GM19372 (cell line): ENCODE results near the gene FMNL2.
"Not testable (repeated sequence)": the region's sequence is repeated elsewhere in the genome, so short reads cannot be mapped to it uniquely, and the experiment has no call there.

ENCODE experiments used
- ATAC-seq: cut with Tn5 transposase; IDR thresholded peaks from one replicate; pipeline ENCODE4 v1.9.1; 2021; ENCODE audit warnings: mild to moderate bottlenecking, low read depth, moderate library complexity; ENCODE audit not compliant: unreplicated experiment

The FMNL2 gene

DNA sequence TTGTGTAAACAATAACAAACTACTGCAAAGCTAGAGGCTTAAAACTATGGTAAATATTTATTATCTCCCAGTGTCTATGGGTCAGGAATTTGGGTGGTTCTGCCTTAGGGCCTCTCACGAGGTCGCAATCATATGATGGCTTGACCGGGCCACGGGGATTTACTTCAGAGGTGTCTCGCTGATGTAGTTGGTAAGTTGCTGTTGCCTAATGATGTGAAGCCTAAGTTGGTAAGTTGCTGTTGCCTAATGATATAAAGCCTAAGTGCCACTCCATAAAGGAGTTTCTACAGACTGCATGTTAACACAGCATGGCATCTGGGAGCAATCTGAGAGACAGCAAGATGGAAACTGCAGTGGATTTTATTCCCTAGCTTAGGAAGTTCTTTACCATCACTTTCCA is 35.8 kb downstream of the FMNL2 start:
- no peak for ATAC-seq

DNA sequence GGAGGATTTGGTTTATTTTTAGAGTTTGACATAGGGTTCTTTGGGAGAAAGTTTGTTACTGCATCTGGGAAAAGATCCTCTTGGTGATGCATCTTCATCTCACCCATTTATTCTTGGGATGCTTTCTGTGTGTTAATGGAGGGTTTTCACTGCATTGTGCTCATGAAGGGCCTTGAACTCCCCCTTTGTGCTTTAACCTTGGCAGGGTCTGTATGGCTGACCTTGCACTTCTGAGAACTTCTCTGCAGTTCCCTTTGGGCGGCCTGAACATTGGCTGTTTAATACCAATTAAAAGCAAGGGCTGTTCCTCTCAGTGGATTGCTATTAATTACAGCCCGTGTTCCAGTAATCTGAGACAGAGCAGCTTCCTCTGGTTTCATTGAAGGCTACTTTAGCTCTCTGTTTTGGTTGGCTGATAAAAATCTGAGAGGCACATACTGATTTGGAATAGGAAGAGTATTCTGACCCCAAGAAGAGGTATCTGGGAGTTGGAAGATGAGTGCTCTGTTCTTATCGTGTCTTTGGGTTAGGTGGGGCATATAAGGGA is 37.5 kb downstream of the FMNL2 start:
- no peak for ATAC-seq

GRCh38 chr2:152375174-152375573 is 40.2 kb downstream of the FMNL2 start:
- ATAC-seq = no peak

DNA sequence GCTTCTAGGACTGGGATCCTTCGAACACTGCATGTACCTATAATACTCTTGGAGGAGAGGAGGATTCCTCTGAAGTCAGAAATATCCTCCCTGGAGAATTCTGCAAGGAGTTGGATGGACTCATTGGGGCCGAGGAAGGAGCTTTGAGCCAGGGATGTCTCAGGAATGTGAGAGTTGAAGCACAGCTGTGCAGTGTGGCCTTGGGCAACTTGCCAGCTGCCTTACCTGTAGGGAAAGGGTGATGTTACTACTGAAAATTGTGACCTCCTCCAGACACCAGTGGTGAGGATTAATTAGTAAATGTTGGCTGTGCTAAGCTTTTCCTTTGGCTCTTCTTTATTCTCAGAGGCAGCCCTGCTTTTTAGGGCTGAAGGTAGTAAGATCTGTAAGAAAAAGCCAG is 41.4 kb downstream of the FMNL2 start:
- ATAC-seq = no peak

GRCh38 chr2:152376968-152377367 is 42.0 kb downstream of the FMNL2 start:
- ATAC-seq = no peak

- ATAC-seq = no peak
Observed at GRCh38 chr2:152379089-152379488, 44.1 kb downstream of the FMNL2 start.

- ATAC-seq = no peak
Observed at GRCh38 chr2:152380261-152381055, 45.5 kb downstream of the FMNL2 start.

- ATAC-seq = no peak
Observed at GRCh38 chr2:152383702-152384101, 48.7 kb downstream of the FMNL2 start.

GRCh38 chr2:152384992-152385391 is 50.0 kb downstream of the FMNL2 start:
- ATAC-seq = no peak

- ATAC-seq = no peak
Observed at GRCh38 chr2:152385650-152386049, 50.7 kb downstream of the FMNL2 start.

GRCh38 chr2:152386266-152386665 is 51.3 kb downstream of the FMNL2 start:
- no peak for ATAC-seq

DNA sequence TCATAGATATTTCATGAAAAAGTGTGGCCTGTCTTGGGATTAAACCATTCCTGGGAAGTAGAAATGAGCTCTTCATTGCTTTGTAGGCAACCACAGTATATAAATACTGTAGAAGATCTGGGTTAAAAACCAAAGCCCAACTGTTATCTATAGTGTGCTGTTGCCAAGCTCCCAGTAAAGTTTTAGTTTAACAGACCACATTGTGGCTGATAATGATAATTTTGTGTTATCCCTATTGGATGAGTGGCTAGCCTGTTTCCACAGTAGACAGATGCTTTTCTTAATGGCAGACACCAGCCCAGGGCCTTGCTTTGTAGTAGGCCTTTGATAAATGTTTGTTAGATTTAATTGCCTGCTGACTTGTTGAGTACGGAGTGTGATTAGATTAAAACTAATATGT is 52.1 kb downstream of the FMNL2 start:
- ATAC-seq = no peak

DNA sequence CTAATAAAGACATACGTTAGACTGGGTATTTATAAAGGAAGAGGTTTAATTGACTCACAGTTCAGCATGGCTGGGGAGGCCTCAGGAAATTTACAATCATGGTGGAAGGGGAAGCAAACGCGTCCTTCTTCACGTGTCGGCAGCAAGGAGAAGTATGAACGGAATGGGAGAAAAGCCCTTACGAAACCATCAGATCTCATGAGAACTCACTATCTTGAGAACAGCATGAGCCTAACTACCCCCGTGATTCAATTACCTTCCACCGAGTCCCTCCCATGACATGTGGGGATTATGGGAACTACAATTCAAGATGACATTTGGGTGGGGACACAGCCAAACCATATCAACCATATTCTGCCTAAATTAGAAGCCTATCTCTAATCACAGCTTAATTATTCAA is 53.3 kb downstream of the FMNL2 start:
- ATAC-seq = not testable (repeated sequence)

DNA sequence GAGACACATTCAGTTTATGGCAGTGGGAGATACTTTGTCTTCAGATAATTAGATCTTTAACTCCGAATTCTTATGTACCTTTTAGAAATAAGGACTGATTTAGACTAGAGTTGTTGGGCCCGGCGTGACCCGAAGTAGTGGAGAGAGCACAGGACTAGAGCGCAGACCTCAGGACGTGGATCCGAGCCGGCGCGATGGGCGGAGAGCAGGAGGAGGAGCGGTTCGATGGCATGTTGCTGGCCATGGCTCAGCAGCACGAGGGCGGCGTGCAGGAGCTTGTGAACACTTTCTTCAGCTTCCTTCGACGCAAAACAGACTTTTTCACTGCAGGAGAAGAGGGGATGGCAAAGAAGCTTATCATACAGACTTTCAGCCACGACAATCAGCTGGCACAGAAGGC is 54.5 kb downstream of the FMNL2 start:
- ATAC-seq = no peak

DNA sequence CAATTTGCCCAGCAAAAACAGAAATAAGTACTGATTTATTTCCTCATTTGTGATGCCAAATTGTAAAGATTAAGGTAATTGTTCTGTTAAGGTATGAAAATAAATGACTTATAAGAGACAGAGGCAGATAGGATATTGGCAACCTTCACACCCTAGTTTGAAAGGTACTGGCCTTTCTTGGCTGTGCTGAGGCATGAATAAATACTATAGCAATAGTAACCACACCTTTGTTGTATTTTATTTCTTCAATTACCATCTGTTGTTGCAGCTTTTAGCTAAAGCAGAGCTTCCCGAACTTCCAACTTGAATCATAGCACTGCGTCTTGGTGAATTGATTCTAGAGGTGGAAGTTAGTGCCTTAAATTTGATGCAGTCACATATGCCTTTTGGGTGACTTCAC is 55.9 kb downstream of the FMNL2 start:
- ATAC-seq = no peak

GRCh38 chr2:152391318-152391717 is 56.3 kb downstream of the FMNL2 start:
- ATAC-seq = no peak

GRCh38 chr2:152393377-152393776 is 58.4 kb downstream of the FMNL2 start:
- no peak for ATAC-seq

DNA sequence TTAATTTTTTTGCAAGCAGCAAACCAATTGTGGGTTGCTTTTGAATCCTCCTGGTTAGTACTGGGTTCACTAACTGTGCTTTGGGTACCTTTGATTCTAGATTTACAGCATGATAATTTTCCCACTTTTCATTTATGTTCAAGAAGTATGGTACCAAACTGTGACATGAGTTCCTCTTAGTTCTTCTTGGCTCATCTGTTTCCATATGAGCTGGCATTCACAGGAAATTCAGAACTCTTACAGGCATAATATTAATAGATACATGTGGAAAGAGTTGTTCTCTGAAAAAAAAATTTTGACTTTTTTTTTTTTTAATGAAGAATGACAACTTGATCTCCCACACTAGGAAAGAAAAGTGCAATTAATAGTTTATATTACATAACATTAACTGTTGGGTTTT is 59.4 kb downstream of the FMNL2 start:
- ATAC-seq = no peak

GRCh38 chr2:152395103-152395502 is 60.1 kb downstream of the FMNL2 start:
- ATAC-seq = no peak

DNA sequence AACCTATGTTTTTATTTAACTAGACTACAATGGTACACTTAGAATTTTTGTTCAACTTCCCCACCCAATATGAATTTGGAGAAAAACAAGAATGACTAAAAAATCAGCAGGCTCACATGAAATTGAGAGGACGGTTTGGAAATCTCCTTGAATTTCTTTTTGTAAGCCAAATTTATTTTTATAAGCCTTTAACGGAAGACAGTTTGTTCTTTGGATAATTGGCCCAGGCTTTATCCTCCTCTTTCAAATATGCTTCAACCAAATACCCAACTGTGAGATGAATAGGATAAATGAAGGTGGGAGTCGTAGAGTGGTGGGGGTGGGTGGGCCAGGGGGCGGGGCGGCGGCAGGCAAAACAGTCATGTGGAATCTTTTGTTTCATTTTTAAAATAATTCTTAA is 60.6 kb downstream of the FMNL2 start:
- ATAC-seq = no peak

- ATAC-seq = no peak
Observed at GRCh38 chr2:152396051-152396511, 61.1 kb downstream of the FMNL2 start.

DNA sequence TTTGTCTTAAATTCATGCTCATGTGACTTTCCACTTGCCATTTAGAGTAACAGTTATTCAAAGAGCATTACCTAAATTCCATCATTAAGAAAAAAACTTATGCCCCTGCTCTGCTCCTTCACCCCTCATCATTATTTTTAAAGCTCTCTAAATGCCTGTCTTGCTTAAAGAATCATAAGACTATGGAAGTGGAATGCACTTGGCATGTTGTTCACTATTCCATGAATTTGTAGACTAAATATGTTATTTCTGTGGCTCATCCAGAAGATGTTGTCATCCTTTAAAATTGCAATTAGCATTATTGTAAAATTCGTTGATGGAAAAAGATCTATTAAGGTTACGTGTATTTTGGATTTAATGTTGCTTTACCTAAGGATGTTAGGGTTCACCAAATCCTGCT is 61.8 kb downstream of the FMNL2 start:
- ATAC-seq = no peak
